GM12872 (cell line): ENCODE measurements around the gene ZNF219.

Source experiments
- CTCF ChIP-seq: IDR thresholded peaks from 3 replicates; pipeline ENCODE4 v1.5.1; 2011; ENCODE audit warnings: low read depth, mild to moderate bottlenecking, low read length, moderate library complexity; ENCODE audit not compliant: insufficient read depth

The ZNF219 gene

DNA sequence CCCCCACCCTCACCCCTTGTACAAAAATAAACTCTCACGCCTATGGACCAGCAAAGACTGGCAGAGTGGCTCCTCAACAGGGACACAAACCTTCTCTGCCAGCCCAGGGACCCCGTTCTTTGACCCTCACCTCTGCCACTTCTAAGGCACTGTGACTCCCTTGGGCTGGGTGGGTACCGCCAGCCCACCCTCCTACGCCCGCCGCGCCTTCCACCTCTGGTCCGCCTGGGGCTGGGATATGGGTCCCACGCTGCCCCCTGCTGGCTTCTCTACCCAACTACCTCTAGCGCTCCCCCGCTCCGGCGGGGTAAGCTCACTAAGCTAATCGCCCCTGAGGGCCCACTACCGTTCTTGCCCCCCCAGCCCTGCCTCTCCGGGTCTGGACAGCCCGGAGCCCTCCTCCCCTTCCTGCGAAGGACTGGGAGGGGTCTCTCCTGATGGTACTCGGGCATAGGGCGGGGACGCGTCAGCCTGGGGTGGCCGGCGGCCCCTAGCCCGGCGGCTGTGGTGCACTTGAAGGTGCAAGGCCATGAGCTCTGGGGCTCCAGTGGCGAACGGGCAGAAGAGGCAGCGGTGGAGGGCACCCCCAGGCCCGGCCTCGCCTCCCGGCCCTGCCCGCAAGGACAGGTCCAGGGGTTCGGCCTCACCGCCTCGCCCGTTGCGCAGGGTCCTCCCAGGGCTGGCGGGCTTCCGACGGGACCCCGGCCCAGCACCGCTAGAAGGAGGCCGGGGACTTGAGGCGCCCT is 8.1 kb downstream of the ZNF219 start:
- TF ChIP-seq CTCF = peak; percentile 48

DNA sequence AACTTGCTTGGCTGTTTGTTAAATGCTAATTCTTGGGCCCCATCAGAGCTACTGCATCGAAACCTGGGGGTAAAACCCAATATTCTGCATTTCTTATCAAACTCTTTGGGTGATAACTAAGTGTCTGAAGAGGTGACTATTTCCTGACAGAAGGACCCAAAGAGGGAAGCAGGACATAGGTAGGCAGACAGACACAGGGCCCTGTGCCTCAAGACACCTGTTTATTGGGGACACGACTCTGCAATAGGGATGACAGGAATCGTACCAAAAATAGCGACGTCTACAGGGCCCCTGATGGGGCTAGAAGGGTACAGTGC is 8.6 kb downstream of the ZNF219 start:
- no peak for TF ChIP-seq CTCF

GRCh38 chr14:21089271-21089670 is 9.2 kb downstream of the ZNF219 start:
- TF ChIP-seq CTCF = no peak

DNA sequence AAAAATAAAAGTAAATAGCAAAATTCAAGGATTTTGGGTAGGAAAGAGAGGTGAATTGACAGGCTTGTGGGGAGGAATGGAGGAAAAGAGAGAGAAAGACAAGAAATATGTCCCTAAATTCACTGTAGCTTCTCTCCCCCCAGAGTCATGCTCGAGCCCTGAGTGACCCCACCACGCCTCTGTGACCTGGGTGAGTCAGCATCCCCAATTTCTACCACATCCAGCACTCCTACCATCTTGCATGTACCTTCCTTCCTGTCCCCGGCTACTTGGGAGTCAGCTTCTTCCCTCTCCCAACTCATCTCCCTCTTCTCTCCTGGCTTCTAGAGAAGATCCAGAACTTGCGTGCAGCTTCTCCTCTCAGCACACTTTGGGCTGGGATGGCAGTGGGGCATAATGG is 9.8 kb downstream of the ZNF219 start:
- TF ChIP-seq CTCF = no peak

DNA sequence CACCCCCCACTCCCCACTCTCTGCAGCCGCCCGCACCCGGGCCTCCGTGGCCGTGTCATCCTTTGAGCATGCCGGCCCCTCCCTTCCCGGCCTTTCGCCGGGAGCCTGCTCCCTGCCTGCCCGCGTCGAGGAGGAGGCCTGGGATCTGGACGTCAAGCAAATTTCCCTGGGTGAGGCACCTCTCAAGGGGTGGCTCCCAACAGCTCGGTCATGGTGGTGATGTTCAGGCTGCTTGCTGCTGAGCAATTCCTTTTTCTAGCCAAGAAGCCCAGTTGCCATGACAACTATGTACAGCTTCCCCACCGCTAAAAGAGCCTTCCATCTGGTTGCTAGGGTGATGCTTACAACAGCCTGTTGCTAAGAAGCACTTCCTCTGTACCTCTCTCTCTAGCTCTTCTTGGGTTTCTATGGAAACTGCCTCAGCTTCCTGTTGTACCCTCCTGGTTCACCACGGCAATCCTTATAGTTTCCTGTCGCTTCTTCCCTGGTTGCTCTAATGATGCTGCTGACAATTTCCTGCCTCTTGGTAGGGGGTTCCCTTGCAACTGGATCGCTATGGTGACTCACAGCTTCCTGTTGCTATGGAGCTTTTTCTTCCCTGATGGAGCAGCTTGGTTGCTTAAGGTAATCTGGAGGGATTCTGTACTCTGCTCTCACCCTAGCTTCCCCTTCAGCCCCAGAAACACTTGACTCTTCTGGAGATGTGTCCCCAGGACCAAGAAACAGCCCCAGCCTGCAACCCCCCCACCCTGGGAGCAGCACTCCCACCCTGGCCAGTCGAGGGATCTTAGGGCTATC is 11.0 kb downstream of the ZNF219 start:
- no peak for TF ChIP-seq CTCF

GRCh38 chr14:21086908-21087293 is 11.6 kb downstream of the ZNF219 start:
- no peak for TF ChIP-seq CTCF

GRCh38 chr14:21084998-21085853 is 13.2 kb downstream of the ZNF219 start:
- TF ChIP-seq CTCF = no peak
